Upper lobe of right lung (tissue), 1 donor: ENCODE results near the gene PRKCB. TPM values are rescaled to one million over a fixed set of nuclear protein-coding genes. Genes with fewer than 3 reads are reported as not detected.

Source experiments
- ATAC-seq: fragments of 200-7000 bp; cut with Tn5 transposase; one replicate; pipeline ENCODE4 v1.9.1; 2020; ENCODE audit warnings: mild to moderate bottlenecking, moderate library complexity
- DNase-seq: peaks from one replicate; pipeline ENCODE4 v3.0.0-alpha.2; 2020
- H3K27ac ChIP-seq: fragments of 200-600 bp; one replicate; pipeline ENCODE4 v1.8.0; 2022
- H3K27me3 ChIP-seq: fragments of 200-600 bp; one replicate; pipeline ENCODE4 v1.8.0; 2022; ENCODE audit warnings: mild to moderate bottlenecking
- H3K36me3 ChIP-seq: fragments of 200-600 bp; one replicate; pipeline ENCODE4 v1.8.0; 2022
- H3K4me1 ChIP-seq: fragments of 200-600 bp; one replicate; pipeline ENCODE4 v1.8.0; 2022
- H3K4me3 ChIP-seq: fragments of 200-600 bp; one replicate; pipeline ENCODE4 v1.8.0; 2022; ENCODE audit warnings: mild to moderate bottlenecking
- H3K9me3 ChIP-seq: fragments of 200-600 bp; one replicate; pipeline ENCODE4 v1.8.0; 2022
- intact Hi-C: fragments of 100-400 bp; cut with DNase I; formaldehyde crosslinking; loops from one replicate; pipeline ENCODE4 v1.11.0; 2022
- total RNA-seq: library from RNA; stranded (reverse); fragmentation: NEBNext Ultra II Directional; extraction: Animal tissue kit (Norgen Biotek cat#: 25700); gene quantifications from one replicate; pipeline ENCODE4 v1.2.1, GENCODE V29; 2021
- TF ChIP-seq, protein P1 (sequence below): fragments of 200-600 bp; IDR thresholded peaks from one replicate; pipeline ENCODE4 v1.8.0; 2022; ENCODE audit warnings: antibody characterized with exemption
- donor health status: DM: no; HTN: yes; CAD: no; lungs with severe emphysema.

Gene PRKCB
- total RNA-seq, 1 donor from 2014 or later, result 25.2 TPM

DNA sequence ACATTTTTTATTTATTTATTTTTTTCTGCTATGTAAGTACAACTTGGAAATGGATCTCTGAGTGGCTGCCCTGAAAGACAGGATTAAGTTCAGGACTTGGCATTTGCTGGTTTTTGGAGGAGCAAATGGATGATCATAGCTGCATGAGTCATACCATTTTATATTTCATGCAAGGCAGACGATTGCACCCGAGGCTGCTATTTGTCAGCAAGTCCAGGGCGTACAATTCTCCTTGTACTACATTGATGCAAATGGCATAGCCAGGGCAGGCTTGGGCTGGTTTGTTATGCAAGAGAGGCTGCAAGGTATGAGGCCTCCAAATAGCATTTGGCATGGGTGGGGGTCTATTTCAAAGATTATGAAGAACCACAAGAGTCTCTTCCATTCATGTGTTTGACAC lies 339.2 kb downstream of the PRKCB start:
- TF ChIP-seq, protein P1, sequence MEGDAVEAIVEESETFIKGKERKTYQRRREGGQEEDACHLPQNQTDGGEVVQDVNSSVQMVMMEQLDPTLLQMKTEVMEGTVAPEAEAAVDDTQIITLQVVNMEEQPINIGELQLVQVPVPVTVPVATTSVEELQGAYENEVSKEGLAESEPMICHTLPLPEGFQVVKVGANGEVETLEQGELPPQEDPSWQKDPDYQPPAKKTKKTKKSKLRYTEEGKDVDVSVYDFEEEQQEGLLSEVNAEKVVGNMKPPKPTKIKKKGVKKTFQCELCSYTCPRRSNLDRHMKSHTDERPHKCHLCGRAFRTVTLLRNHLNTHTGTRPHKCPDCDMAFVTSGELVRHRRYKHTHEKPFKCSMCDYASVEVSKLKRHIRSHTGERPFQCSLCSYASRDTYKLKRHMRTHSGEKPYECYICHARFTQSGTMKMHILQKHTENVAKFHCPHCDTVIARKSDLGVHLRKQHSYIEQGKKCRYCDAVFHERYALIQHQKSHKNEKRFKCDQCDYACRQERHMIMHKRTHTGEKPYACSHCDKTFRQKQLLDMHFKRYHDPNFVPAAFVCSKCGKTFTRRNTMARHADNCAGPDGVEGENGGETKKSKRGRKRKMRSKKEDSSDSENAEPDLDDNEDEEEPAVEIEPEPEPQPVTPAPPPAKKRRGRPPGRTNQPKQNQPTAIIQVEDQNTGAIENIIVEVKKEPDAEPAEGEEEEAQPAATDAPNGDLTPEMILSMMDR, result no peak
- DNase-seq (no peak), ATAC-seq (no peak)

DNA sequence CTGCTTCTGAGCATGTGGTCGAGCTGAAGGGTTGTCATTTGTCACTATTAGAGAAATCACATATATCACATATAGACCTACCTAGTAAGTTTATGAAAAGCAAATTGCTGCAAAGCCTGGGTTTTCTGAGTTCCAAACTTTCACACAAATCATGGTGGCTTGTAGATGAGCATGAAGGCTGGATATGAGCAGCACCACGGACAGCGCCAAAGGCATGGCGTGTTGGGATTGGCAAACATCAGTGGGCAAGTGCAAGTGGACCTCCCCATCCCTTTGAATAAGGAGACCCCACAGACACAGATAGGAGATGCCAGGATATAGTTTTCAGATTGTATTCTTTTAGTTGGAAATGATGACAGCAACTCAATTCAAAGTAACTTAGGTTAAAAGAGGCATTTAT lies 342.7 kb downstream of the PRKCB start:
- Histone ChIP-seq H3K4me3 (no peak overlapping the region), H3K27ac (no peak overlapping the region), H3K36me3 (no peaks in the 10 kb centered on the region), H3K9me3 (no peaks in the 10 kb centered on the region), H3K4me1 (no peaks in the 10 kb centered on the region), H3K27me3 (no peaks in the 10 kb centered on the region)
- ATAC-seq (no peak), DNase-seq (no peak)
- intact Hi-C loops, result no loop called here
- TF ChIP-seq, protein P1, result no peak

More for the DNA sequence above, 339.2 kb downstream of the PRKCB start:
- no peak overlapping the region for H3K4me3 ChIP-seq
- H3K27me3 ChIP-seq, result no peaks in the 10 kb centered on the region
- intact Hi-C loops, result no loop called here
- no peaks in the 10 kb centered on the region for H3K4me1 ChIP-seq
- H3K36me3 ChIP-seq, result no peaks in the 10 kb centered on the region
- H3K27ac ChIP-seq, result no peak overlapping the region
- no peaks in the 10 kb centered on the region for H3K9me3 ChIP-seq

DNA sequence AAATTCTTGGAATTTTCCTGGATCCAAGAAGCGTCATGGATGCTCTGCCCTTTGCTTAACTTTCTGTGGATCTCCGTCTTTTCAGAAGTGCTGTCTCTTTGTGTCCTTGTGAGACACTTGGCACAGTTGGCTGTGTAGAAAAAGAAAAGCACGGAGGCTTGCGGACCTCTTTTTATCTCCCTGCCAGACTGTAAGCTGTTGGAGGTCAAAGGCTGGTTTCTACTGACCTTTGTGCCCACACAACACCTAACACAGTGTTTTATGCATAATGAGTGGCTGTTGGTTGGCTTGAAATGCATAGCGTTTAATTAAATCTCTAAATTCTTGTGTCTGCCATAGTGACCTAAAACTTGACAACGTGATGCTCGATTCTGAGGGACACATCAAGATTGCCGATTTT lies 344.7 kb downstream of the PRKCB start:
- no peak overlapping the region for H3K27ac ChIP-seq
- H3K4me3 ChIP-seq, result no peak overlapping the region
- no peak for DNase-seq
- H3K36me3 ChIP-seq, result no peaks in the 10 kb centered on the region
- no peaks in the 10 kb centered on the region for H3K9me3 ChIP-seq
- no peaks in the 10 kb centered on the region for H3K4me1 ChIP-seq
- ATAC-seq, result no peak
- intact Hi-C loops, result no loop called here
- TF ChIP-seq, protein P1, result no peak
- H3K27me3 ChIP-seq, result no peaks in the 10 kb centered on the region

DNA sequence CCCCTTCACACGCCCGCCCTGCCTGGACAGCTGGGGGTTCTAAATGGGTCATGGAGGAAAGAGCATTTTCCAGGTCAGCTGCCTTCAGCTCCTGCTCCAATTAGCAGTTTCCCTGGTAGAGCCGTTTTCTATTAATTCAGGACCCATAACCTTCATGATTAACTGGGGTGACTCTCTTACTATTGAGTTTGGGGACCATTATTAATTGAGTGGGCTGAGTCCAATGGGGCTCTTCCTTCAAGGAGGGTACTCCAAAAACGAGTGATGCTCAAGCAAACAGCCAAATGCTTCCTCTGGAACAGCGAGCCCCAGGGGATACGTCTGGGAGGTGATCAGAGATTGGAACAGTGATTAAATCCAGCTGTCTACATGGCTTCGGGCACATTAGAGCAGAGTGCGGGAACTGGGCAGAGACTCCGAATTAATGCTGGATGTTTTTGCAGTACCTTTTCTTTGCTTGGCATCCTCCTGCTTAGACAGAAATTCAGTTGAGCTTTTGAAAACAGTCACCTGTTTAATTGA lies 352.3 kb downstream of the PRKCB start:
- TF ChIP-seq, protein P1, result no peak
- H3K27me3 ChIP-seq, result no peaks in the 10 kb centered on the region
- H3K4me3 ChIP-seq, result no peak overlapping the region
- H3K27ac ChIP-seq, result no peak overlapping the region
- no peaks in the 10 kb centered on the region for H3K4me1 ChIP-seq
- ATAC-seq (no peak), DNase-seq (no peak)
- no peaks in the 10 kb centered on the region for H3K36me3 ChIP-seq
- no peaks in the 10 kb centered on the region for H3K9me3 ChIP-seq
- intact Hi-C loops, result no loop called here

DNA sequence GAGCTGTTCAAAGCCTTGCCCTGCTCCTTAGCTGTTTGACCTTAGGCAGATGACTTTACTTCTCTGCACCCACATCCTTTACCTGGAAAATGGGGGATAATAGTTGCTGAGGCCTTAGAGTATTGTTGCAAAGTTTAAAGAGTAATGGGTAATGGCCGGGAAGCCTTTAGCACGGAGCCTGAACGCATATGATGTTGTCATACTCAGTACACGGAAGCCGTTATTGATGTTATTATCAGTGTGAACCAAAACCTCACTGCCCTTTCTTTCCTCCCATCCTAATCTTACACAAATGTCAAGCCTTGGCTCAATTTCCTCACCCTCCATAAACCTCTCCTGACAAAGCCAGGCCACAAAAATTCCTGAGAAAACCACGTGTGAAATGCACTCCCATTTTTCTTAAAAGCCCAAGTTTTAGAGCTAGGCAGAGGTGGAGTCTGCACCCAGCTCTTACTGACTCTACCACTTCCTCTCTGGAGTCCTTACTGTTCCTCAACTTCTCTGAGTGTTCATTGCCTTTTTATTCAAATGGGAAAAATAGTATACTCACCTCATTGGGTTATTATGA lies 353.1 kb downstream of the PRKCB start:
- H3K27me3 ChIP-seq, result no peaks in the 10 kb centered on the region
- no peak overlapping the region for H3K4me3 ChIP-seq
- ATAC-seq (no peak), DNase-seq (no peak)
- intact Hi-C loops, result no loop called here
- no peak overlapping the region for H3K27ac ChIP-seq
- no peaks in the 10 kb centered on the region for H3K9me3 ChIP-seq
- no peaks in the 10 kb centered on the region for H3K4me1 ChIP-seq
- TF ChIP-seq, protein P1, result no peak
- no peaks in the 10 kb centered on the region for H3K36me3 ChIP-seq

DNA sequence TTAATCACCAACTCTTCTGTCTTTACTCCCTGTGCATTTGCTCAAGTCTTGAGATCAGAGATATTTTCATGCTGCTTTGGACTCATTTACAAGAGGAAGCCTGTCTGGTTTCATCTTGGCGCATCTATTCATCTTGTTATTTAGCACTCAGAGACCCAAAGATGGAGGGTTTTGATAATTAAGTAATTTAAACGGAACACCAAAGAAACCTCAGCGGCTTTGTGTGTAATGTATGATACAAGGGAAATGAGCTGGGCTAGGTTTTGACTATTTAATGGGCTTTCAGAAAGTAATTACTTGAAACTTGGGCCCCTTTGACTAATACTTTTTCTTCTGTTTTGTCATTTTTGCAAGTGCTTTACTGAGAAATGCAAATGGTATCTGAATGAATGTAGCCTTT lies 354.2 kb downstream of the PRKCB start:
- ATAC-seq, result no peak
- no peaks in the 10 kb centered on the region for H3K9me3 ChIP-seq
- no peaks in the 10 kb centered on the region for H3K4me1 ChIP-seq
- no peak overlapping the region for H3K27ac ChIP-seq
- H3K27me3 ChIP-seq, result no peaks in the 10 kb centered on the region
- TF ChIP-seq, protein P1, result no peak
- no peaks in the 10 kb centered on the region for H3K36me3 ChIP-seq
- intact Hi-C loops, result no loop called here
- DNase-seq, result no peak
- H3K4me3 ChIP-seq, result no peak overlapping the region
